Activated CD8-positive, alpha-beta memory T cell treated with anti-CD3 and anti-CD28 coated beads for 48 hours (primary cell): ENCODE measurements around the gene FGF23.

ENCODE experiments used
- DNase-seq, 3 experiments: peaks; one replicate each; pipeline ENCODE4 v3.0.0-alpha.2; 2020; ENCODE audit warnings: low read depth in 2 of 3, low spot score in 2 of 3

FGF23 gene

GRCh38 chr12:4320497-4320852 lies 59.0 kb downstream of the FGF23 start:
- DNase-seq, result no peak
